CD4-positive, alpha-beta T cell treated with Interleukin-1 beta for 1 hour (primary cell): Measurements from ENCODE around the gene TCEA2.

ENCODE experiments used
- DNase-seq, 2 donors: peaks; one replicate each; pipeline ENCODE4 v3.0.0-alpha.2; 2020 to 2022

TCEA2 gene

DNA sequence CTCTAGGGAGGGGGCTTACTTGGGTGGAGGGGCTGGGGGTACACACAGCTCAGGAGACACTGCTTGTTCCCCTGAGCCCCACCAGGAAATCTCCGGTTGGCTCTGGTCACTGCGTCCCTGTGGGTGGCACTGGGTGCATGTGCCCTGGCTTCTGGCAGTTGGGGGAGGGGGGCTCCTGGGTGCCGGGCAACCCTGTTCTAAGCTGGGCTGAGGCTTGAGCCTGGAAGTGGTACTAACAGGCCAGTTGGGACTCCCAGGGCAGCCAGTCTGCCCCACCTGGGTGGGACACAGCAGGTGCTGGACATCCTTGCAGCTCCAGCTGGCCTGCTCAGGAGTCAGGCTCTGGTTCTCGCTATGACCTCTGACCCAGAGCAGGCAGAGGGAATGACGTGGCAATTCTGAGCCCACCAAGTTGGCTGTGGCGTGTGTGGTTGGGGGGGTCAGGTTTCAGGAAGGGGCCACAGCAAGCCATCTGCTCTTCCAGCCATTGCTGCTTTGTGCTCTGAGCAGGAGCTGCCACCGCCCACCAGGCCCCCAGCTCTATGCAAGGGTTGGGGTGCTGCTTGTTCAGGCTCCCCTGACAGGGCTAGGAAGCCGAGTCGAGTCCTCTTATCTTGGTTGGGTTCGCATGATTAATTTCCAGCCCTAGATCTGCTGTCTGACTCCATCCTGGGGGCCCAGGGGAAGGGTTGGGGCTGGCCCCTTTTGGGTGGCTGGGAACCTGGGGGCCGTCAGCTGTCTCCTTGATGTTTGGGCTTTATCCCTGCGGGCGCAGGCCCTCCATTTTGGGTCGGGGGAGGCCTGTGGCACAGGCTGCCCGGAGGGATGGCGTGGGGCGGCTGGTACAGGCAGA lies 26.4 kb upstream of the TCEA2 start:
- no peak for DNase-seq

DNA sequence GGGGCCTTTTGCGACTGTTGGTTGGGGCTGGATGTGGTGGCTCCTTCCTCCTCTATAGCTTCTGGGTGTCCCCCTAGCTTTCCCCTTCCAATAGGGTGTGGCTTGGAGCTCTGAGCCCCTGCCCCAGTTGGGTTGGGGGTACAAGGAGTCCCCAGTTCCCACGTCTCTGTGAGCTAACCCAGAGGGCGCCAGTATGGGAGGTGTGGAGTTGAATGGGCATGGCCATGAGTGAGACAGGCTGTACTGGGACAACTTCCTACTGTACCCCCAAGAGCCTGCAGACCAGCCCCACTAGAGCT lies 25.9 kb upstream of the TCEA2 start:
- DNase-seq, result no peak

DNA sequence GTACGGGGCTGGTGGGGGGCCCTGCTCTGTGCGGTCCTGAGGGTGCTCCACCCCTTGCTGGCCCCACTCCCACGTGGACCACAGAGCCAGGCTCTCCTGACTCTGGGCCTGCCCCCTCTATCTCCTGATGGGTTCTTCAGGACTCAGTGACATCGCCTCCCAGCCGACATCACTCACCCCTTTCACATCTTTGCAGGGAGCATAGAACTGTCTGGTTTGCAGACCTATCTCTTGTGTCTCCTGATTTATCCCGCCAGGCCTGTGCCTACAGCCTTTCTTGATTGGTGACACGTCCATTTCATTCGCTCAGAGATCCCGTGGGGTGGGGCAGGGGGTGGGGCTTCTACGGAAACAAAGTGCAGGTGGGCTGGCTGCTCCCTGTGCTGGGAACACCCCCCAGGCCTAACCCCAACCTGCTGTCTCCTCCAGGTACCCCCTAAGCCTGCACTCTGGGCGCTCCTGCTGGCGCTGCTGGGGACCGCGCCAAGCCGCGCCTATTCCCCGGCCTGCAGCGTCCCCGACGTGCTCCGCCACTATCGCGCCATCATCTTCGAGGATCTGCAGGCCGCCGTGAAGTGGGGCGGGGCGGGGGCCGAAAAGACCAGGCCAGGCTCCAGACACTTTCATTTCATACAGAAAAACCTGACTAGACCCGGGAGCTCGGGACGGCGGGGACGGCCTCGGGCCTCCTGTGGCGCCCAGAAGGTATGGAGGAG lies 25.3 kb upstream of the TCEA2 start:
- no peak for DNase-seq

DNA sequence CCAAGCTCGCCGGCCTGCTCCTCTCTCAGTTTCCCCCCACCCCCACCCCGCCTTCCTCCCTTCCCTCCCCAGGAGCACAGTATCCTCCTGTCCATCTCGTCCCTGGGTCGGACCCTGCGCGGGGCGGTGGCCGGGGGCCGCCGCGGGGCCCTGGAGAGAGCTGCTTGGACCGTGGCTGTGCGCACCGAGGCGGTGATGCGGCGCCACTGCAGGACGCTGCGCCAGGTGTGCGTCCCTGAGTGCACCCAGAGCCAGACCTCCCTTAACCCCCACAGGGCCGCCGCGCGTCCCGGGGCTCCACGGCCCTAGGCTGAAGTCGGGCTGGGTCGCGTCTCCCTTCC lies 24.8 kb upstream of the TCEA2 start:
- no peak for DNase-seq

DNA sequence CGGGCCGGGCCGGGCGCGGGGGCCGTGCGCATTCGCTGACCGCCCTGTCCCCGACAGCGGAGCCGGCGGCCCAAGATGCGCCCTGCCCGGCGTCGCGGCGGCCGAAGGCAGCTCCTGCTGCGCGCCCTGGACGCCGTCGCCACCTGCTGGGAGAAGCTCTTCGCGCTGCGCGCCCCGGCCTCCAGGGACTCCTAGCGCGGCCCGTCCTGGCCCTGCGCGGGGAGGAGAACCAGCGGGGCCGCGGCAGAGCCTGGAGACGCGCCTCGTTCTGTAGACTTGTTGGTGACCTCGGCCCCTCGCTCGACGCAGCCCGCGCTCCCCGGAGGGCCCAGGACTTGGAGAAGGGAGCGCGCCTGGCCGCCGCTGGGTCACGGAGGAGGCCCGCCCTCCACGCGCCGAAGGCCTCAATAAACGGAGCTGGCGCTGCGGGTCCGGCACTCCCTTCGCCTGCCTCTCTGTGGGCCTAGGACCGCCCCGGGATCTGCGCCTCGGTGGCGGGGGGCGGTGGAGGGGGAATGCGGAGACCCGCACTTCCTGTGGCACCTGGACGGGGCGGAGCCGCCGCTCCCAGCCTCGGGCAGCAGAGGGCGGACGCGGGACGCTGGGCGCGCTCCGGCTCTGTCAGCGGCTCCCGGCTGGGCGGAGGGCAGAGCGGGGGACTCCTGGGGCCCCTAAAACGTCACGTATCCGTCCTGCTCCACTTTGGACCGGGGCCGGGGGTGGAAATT lies 24.3 kb upstream of the TCEA2 start:
- peak; percentile 75 to 79 for DNase-seq

DNA sequence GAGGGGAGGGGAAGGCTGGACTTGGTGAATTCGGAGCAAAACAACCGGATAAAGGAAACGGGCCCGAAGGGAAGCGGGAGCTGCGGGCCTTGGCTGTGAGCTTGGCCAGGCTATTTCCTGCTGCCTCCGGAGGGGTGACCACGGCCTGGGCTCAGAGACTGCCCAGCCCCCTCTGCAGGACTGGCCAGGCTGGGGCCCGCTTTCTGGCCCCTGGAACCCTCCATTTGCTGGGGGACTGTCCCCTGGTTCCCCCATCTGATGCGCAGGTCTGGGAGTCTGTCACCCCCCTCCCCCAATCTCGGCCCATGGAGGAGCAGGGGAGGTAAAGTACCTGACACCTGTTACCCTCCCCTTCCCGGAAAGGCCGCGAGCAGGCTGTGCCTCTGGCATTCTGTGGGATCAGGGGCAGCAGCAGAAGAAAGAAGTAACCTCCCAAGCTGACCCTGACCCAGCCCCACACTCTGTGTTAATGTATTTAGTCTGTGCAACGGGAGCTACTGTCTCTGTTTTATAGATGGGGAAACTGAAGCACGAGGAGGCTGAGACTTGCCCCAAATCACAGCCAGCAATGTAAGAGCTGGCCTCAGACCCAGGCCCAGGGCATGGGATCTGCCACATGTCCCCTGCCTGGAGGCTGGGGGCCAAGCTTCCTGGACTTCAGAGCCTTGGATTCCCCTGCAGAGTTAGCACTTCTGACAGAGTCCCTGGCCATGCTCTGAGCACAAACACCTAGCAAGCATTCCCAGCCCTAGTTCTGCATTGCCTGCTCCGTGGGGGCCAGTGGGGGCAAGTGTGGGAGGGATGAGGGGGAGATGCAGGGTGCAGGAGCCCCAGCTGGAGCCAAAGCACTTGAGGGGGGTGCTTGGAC lies 23.5 kb upstream of the TCEA2 start:
- no peak for DNase-seq

DNA sequence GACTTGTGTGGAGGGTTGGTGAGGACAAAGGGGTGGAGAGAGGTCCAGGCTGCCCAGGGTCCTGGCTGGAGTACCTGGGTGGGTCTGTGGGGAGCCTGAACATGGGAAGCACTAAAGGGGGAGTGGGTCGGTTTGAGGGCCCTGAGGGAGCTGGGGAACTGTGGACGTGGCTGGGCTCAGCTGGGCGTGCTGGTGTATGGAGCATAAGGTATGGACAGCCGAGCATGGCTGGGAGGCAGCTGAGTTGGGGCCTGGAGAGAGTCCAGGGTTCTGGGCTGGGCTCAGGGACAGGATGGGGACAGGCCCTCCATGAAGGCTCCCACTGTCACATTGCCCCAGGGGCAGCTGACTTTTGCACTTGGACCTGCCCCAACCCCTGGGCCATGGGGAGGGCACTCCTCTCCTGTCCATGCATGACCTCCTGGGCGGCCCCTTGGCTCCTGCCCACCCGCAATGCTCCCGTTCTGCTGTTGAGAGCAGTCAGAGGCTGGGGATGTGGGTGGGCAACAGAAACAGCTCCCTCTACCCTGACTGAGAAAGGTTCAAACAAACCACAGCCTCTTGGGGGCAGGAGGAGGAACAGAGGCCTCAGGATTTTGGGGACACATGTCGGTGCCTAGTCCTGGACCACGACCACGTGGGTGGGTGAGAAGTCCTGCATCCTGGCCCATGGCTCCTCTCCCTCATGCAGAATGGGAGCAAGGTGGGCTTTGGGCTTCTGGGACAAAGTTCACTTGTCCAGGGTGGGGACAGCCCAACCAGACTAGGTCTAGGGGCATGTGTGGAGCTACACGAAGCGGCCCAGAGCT lies 22.6 kb upstream of the TCEA2 start:
- DNase-seq, result no peak

DNA sequence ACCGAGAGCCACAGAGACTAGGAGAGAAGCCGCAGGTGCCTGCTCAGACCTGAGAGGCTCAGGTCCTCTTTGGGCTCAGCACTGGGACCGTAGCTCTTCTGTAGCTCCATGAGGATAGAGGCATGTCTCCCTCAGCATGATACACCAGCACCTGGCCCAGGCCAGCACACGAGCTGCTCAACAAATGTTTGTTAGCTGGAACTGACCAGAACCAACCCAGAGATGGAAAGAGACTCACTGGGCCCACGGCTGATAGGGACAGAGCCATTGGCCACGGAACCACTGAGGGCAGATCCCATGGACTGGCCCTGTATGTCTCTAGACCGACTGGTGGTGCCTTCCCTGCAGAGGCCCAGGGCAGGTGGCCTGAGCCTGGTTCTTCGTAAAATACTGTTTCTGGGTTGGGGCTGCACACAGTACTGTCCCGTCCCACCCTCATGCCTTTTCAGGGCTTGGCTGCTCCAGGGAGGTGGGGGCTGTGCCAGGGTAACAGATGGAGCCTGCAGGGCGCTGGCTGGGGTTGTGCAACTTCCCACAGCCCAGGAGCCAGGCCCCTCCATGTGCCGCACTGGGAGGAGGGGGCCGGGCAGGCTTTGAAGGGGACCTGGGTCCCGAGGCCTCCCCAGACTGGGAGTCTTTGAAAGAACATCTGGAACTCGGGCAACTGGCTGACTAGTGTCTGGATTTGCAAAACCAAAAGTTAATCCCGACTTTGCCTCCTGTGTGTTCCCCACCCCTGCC lies 21.8 kb upstream of the TCEA2 start:
- DNase-seq, result no peak

DNA sequence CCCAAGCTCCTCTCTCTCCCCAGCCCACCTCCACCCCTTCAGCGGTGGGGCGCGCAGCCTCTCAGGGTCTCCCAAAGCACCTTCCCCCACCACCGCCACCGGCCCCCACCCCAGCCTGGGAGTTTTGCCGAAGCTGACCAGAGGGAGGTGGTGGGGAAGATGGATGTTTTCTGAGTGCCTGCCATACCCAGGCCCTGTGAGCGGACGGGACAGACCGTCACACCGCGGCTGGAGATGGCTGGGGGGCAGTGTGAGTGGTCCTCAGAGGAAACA lies 21.3 kb upstream of the TCEA2 start:
- no peak for DNase-seq

DNA sequence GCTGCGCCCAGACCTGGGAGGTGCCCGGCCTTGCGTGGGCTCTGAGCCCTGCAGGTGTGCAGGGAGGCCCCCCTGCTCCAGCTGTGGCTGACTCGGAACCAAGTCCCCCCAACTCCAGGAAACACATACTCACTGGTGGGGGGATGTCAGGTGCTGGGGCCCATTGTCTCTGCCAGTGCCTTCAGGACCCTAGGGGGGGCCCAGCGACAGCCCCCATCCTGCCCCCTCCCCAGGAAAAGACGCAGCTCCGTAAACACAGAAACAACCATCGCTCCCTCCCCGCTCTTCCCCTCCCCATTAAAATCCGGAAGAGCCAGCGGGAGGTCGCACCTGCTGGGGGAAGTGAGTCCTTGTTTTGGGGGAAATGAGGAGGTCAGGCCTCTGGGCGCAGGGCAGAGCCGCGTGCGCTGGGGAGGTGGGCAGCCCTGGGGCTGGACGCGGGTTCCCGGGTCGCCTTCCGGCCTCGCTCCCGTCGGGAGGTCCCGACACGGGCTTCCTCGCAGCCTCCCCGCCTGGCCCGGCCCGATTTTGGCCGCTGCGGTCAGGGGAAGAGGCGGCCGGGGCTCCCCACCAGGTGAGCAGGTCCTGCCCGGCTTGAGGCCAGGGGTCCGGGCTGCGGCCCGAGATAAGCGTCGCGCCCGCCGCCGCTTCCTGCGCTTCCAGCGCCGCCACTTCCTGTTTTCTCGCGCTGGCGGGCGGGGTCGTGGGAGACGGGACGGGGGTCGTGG lies 20.8 kb upstream of the TCEA2 start:
- DNase-seq, result no peak

DNA sequence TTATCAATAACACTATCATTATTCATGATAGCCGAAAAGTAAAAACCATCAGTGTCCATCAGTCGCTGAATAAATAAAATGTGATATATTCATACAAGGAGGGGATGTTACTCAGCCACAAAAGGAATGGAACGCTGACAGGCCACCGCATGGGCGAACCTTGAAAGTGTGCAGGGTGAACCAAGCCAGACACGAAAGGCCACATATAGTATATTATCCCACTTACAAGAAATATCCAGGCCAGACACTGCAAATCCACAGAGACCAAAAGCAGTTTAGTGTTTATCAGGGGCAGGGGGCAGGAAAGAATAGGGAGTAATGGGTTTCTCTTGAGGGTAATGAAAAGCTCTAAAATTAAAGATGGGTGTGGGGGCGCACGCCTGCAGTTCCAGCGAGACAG lies 19.2 kb upstream of the TCEA2 start:
- no peak for DNase-seq

DNA sequence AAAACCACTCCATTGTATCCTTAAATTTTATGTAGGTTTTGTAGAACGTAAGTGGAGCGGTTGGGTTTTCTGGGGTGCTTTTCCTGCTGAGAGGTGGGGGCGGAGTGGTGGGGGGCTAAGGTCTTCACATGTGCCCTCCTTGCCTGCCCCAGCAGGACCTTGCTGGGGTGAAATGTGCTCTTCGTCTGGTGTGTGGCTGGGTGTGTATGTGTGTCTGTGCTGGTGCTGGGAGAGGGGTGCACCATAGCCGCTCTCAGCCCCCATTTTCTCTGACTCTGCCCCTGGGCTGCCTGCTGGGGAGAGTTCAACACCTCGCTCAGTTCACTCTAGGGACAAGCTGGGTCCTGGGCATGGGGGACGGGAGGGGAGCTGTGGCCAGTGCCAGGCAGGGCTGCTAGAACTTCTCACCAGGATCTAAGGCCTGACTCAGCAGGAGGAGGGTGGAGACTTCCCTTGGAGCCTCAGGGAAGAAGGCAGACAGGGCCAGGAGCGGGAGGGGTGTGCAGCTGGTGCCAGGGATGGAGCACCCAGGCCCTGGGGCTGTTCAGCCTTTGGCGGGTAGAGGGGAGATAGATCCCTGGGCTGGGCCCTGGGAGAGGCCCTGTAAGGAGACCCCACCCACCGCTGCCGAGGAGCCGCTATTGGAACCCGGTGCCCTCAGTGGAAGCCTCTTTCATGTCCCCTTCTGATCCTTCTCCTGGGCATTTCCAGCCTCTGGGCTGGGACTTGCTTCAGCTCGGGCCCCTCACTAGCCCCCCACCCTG lies 18.3 kb upstream of the TCEA2 start:
- DNase-seq, result no peak

DNA sequence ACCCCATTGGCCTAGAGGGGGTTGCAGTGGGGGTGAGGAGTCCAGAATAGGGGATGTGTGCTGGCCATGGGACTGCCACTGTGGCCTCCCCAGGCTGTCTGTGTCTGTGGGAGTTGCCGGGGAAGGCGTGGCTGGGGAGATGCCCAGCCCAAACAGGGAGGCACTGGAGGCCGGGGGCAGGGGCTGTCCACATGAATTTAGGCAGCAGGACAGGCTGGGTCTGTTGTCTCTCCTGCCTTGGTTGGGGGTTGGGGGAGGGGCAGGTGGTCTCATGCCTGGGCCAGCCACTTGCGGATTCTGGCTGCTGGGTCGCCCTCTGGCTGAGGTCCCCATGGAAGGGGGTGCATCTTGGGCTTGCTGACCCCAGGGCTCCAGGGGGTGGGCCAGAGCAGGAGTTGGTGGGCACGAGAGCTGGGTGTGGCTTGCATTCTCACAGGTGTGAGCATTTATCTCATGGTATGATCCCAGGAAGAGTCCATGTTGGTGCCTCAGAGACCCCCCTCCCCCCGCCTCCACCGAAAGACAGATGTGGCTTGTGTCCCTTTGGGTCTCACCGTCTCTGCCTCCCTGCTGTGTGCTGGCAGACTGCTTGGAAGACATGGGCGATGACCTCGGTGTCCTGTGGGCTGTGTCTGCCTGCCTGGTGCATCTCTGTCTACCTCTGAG lies 17.5 kb upstream of the TCEA2 start:
- DNase-seq, result no peak

DNA sequence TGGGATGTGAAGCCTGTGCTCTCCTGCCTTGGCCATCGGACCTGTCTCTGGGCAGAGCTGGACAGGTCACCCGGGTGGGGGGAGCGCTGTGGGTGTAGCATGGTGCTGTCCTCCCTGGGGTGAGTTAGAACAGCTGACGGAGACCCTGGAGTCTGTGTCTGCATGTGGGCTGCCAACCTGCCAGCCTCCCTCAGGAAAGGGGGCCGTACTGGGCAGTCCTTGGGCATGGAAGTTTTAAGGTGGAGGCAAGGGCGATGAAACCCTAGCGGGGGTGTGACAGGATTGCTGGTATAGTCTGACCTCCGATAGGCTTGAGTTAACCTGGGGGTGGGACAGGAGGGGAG lies 16.0 kb upstream of the TCEA2 start:
- no peak for DNase-seq

DNA sequence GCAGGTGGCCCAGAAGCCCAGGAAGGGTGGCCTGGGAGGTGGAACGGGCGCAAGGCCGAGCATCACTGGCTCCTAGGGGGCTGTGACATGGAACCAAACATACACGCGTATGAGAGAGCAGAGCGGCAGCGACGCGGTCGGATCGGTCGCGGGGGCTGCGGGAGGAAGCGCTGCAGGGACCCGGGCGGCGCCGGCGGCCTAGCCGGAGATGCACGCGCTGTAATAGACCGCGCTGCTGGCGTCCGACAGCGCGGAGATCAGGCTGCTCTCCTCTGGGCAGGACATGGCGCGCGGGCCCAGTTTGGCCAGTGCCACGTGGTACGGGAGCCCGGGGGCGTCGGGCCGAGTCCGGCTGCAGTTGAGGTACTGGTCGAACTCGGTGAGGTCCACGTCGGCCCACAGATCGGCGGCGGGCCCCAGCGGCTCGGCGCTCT lies 15.0 kb upstream of the TCEA2 start:
- DNase-seq, result no peak

DNA sequence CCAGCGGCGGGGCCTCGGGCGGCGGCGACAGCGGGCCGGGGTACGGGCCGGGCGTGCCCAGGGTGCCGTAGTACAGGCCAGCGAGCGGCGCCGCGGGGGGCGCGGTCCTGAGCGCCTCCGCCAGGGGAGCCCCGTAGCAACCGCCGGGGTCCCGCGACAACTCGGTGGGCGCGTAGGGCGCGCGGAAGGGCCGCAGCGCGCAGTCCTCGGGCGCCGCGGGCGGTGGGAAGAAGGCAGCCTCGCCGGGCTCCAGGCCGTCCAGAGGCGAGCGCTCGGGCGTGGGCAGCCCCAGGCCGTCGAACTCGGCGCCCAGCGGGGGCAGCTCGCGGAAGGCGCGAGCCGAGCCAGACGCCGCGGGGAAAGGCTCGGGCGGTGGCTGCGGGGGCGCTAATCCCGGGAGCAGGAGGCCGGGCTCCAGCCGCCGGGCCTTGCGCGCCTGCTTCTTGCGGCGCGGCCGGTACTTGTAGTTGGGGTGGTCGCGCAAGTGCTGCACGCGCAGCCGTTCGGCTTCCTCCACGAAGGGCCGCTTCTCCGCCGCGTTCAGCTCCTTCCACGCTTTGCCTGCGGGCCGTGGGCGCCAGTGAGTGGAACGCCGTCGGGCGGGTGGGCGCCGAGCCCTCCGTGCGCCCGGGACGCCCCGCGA lies 14.5 kb upstream of the TCEA2 start:
- DNase-seq, result no peak

DNA sequence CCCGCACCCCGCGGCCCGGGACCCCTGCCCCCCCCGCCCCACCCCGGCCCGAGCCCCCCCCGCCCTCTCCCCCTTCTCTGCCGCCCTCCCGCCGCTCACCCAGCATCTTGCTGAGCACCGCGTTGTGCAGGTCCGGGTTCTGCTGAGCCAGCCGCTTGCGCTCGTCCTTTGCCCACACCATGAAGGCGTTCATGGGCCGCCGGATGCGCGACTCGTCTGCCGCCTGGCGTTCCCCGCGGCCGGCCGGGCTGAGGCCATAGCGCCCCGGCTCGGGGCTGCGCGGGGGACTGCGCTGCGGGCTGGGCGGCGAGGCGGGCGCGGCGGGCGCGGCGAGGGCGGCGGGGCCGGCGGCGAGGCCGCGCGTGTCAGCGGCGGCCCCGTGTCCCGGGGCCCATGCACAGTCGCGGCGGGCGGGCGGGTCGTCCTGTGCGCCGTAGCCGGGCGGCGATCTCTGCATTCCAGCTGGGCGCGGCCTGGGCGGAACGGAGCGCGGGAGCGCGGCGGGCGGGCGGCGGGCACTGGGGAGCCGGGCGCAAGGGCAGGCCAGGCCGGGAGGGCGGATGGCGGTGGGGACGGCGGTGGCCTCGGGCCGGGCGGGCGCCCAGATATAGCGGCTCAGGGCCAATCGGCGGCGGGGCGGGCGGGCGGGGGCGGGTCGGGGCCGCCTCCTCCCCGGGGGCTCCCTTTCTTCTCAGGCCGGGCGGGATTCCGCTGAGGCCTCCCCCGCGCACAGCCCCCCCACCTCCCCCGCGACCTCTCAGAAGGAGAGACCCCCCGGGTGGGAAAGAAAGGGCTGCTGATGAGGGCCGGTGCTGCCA lies 13.7 kb upstream of the TCEA2 start, which contains the start of gene SOX18:
SOX18 (minus strand) TSS at position 580 of the 818 bp plus-strand sequence; CDS start at position 457, 123 bp downstream.
- DNase-seq, result peak in 1 of 2 donors; percentile 26

DNA sequence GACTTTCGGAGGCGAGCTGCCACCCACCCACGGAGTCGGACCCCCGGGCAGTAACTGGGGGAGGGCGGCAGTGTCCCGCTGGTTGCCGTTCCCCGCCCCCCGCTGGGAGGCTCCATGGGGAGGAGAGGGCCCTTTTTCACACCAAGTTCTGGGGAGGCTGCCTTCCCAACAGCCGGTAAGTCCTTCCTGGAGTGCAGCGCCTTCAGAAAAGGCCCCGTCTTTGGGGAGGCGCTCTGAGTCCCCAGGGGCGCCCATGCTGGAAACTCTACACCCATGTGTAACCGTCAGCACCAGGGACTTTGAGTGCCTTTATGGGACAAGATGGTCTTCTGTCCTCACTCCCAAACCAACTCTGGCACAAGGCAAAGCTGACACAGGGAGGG lies 13.1 kb upstream of the TCEA2 start:
- no peak for DNase-seq
